ENCODE measurements around the gene UPF1. TPM values are rescaled to one million over a fixed set of nuclear protein-coding genes. Genes with fewer than 3 reads are reported as not detected.
"Not testable (repeated sequence)": the region's sequence is repeated elsewhere in the genome, so short reads cannot be mapped to it uniquely, and the experiment has no call there.

UPF1 gene
- total RNA-seq, 1 experiment from 2014 or later = 92.6 TPM

DNA sequence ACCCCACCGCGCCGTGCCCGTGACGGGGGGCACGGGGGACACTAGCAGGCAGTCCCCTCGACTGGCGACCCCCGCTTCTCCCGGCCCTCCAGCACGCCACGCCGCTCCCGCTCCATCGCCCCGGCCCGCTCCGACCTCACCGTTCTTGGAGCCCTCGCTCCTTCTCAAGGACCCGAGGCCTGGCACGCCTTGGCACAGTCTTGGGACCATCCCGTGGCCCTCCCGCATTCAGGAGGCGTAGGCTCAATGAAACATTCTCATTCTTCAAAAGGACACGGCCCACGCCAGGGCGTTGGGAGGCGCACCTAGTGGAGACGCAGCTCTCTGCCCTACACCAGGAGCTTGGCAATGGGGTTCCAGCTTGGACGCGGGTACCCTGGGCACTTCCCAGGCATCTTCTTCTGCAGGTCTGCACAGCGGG is 64.7 kb downstream of the UPF1 start:
- peak; percentile 87 for DNase-seq

DNA sequence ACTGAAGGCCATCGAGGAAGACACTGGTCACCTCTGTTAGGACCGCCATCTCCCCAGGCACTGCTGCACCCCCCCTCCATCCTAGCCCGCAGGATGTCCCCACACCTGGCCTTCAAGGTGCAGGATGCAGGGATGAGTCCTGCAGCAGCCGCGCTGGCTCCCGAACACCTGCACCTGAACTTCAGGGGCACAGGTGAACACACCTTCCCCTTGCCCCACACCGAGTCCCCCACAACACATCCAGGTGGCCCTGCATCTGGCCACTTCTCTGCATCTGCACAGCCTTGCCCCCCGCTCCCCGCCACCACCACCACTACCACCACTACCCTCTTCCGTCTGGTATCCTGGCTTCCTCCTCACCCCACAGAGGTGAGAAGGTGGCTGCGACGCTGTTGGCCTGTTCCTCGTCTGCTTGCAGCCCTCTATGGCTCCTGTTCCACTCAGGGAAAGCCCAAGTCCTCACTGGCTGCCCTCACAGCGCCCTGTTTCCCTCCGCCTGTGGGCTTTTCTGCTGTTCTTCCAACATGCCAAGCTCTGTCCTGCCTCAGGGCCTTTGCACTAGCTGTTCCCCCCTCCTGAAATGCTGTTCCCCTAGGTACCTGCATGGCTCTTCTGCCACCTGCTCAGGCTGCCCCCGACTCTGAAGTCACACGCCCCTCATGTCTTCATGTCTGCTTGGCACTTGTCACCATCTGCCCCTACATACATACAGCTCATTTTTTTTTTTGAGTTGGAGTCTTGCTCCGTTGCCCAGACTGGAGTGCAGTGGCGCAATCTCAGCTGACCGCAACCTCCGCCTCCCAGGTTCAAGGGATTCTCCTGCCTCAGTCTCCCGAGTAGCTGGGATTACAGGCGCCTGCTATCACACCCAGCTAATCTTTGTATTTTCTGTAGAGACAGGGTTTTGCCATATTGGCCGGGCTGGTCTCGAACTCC is 65.6 kb downstream of the UPF1 start:
- H3K36me3 ChIP-seq (replicated peaks; ENCODE audit: control insufficient read depth, insufficient read depth, low read length) = no peaks in the 10 kb centered on the region; the same call in none of the 2 replicates
- no peak overlapping the region for H3K4me3 ChIP-seq (ENCODE audit: insufficient read depth, low read depth, low read length)
- no peak for DNase-seq
- peaks cover 16% of the 10 kb centered on the region; the same call in 1 of the 2 replicates for H3K27me3 ChIP-seq (ENCODE audit: control insufficient read depth, insufficient read depth, low read length)

More for the DNA sequence above, 64.7 kb downstream of the UPF1 start:
- Histone ChIP-seq H3K27me3 (ENCODE audit: control insufficient read depth, insufficient read depth, low read length) (peaks cover 16% of the 10 kb centered on the region; the same call in 1 of the 2 replicates), H3K4me3 (ENCODE audit: insufficient read depth, low read depth, low read length) (peak overlapping the region; percentile 28), H3K36me3 (replicated peaks; ENCODE audit: control insufficient read depth, insufficient read depth, low read length) (no peaks in the 10 kb centered on the region; the same call in none of the 2 replicates)

DNA sequence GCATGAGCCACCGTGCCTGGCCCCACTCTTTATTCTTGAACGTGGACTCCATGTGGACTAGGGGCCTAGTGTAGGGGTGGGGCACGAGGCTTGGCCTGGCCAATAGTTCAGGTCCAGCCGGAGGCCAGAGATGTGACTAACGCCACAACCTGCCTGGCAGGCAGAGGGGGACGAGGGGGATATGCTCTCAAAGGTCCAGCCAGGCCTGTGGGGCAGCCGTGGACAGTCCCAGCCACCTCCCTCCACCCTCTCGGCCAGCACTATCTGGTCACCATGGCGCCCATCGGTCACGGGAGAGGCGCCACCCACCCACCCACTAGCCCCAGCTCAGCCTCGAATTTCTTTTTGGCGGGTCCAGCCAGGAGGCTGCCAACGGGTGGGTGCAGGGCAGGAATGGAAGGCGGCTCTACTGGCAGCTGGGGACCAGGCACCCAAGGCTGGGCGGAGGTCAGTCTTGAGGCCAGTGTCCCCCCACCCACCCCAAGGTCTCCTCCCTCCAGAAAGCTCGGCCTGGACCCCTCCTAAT is 66.4 kb downstream of the UPF1 start:
- Histone ChIP-seq H3K27me3 (ENCODE audit: control insufficient read depth, insufficient read depth, low read length) (peaks cover 16% of the 10 kb centered on the region; the same call in 1 of the 2 replicates), H3K4me3 (ENCODE audit: insufficient read depth, low read depth, low read length) (no peak overlapping the region), H3K36me3 (replicated peaks; ENCODE audit: control insufficient read depth, insufficient read depth, low read length) (no peaks in the 10 kb centered on the region; the same call in 1 of the 2 replicates)
- no peak for DNase-seq

DNA sequence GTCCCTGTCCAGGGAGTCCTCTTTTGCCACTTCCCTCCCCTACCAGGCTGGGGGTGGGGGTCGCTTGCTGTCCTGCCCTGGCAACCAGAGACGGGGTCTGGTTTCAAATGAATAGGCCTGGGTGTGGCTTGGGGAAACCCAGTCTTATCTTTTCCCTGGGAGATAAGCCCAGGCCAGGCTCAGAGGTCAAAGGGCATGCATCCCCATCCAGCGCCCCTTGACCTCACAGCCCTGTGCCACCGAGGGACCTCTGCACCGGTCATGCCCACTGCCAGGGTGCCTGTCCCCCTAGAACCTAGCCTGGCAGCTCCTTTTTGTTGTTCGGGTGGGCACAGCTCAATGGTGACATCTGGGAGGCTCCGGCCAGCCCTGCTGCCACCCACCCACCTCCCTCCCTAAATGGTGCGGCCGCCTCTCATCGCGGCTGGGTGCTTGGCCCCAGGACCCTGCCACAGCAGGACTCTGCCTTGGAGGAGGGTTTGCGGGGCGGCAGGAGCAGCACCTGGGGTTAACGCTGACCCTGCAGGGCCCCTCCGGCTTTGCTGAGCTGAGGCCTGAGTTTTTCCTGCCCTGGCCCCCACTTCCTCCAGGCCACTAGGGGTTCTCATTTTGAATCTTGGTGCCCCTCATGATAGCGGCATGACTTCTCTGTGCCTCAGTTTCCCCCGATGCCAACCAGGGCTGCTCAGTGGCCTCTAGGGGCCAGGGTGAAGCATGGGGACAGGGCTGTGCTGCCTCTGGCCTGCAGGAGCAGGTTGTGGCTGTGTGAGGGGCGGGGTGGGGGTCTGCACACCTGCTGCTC is 67.0 kb downstream of the UPF1 start:
- peak; percentile 70 for DNase-seq
- Histone ChIP-seq H3K36me3 (replicated peaks; ENCODE audit: control insufficient read depth, insufficient read depth, low read length) (no peaks in the 10 kb centered on the region; the same call in 1 of the 2 replicates), H3K27me3 (ENCODE audit: control insufficient read depth, insufficient read depth, low read length) (peaks cover 16% of the 10 kb centered on the region; the same call in 1 of the 2 replicates), H3K4me3 (ENCODE audit: insufficient read depth, low read depth, low read length) (no peak overlapping the region)

DNA sequence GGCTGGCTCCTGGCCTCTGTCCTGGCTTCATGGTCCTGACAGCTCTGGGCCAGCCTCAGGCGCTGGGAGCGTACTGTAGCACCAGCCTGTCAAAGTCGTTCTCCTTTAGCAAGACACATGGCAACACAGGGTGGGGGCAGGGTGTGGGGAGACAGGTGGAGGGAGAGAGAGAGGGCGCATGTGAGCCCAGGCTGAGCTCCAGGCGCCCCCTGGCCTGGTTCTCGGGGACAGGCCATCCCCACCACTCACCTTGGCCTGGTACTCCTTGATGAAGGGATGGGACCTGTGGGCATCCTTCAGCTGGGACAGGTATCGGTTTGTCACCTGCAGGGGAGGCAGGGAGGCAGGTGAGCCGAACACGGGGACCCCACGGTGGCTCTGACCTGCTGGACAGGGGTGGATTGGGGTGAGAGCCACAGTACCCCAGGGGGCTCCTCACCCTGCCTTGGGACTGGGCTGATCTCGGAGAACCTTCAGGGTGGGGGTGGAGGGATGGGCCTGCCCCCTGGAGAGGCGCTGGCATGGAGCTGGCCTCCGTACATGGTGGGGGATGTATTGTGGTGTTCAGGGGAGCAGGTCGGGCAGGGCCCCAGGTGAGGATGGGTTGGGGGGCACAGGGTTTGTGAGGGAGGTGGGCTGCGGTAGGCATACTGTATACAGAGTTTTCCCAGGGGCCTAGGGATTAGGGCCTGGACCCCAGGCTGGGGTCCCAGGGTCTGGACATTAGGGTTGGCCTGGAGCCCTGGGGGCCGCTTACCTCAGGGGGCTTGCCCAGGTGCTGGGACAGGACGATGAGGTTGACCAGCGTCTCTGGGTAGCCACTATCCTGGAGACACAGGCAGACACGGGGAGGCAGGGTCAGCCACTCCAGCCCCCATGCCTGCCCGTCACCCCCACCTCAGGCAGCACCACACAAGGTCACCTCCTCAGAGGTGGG is 68.1 kb downstream of the UPF1 start:
- no peak for DNase-seq
- no peaks in the 10 kb centered on the region; the same call in 1 of the 2 replicates for H3K36me3 ChIP-seq (replicated peaks; ENCODE audit: control insufficient read depth, insufficient read depth, low read length)

DNA sequence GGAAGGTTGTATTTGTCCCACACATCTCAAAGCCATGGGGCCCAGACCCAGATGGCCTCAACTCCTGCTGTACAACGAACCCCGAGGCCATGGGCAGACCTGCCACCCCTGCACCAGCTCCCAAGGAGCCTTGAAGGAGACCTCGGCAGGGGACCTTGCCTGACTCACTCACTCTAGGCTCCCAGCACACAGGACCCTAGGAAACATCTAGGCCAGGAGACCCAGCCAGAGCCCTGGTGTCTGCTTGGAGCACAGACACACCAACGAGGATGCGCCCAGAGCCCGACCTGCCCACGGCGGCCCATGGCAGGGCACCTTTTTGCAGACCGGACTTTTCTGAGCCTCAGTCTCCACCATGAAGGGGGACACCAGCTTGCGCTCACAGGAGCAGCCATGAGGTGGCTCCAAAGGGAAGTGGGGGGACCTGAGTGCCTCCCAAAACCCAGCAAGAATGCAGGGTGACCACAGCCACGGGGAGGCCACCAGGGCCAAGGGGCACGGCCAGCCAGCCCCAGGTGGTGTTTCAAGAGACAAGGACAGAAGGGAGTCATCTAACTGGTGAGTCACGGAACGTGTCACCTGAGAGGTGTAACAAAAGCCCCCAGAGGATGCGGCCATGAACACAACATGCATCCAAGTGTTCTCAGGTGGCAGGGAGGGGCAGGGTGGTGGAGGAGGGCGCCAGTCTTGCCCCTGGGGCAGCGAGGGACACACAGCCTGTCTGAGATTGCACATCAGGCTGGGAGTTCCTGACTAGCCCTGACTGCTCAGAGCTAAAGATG is 69.1 kb downstream of the UPF1 start:
- no peak for DNase-seq
- Histone ChIP-seq H3K27me3 (ENCODE audit: control insufficient read depth, insufficient read depth, low read length) (peaks cover 4% of the 10 kb centered on the region; the same call in 1 of the 2 replicates), H3K36me3 (replicated peaks; ENCODE audit: control insufficient read depth, insufficient read depth, low read length) (no peaks in the 10 kb centered on the region; the same call in none of the 2 replicates)

More for the DNA sequence above, 68.1 kb downstream of the UPF1 start:
- Histone ChIP-seq H3K27me3 (ENCODE audit: control insufficient read depth, insufficient read depth, low read length) (peaks cover 12% of the 10 kb centered on the region; the same call in 1 of the 2 replicates), H3K4me3 (ENCODE audit: insufficient read depth, low read depth, low read length) (no peak overlapping the region)

DNA sequence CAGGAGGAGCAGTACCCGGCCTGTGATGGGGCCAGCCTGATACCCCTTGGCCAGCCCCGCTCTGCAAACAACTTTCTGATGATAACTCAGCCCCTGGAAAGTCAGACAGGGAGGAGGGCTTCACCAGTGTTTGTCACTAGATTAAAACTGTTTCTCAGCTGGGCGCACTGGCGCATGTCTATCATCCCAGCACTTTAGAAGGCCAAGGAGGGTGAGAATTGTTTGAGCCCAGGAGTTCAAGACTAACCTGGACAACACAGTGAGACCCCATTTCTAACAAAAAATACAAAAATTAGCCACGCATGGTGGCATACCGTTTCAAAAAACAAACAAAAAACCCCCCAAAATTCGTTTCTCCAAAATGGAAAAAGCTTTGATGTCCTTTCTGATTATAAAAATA is 69.7 kb downstream of the UPF1 start:
- Histone ChIP-seq H3K36me3 (replicated peaks; ENCODE audit: control insufficient read depth, insufficient read depth, low read length) (no peaks in the 10 kb centered on the region; the same call in none of the 2 replicates), H3K27me3 (ENCODE audit: control insufficient read depth, insufficient read depth, low read length) (peaks cover 2% of the 10 kb centered on the region; the same call in 1 of the 2 replicates), H3K4me3 (ENCODE audit: insufficient read depth, low read depth, low read length) (no peak overlapping the region)
- DNase-seq = no peak

More for the DNA sequence above, 69.1 kb downstream of the UPF1 start:
- H3K4me3 ChIP-seq (ENCODE audit: insufficient read depth, low read depth, low read length) = no peak overlapping the region

DNA sequence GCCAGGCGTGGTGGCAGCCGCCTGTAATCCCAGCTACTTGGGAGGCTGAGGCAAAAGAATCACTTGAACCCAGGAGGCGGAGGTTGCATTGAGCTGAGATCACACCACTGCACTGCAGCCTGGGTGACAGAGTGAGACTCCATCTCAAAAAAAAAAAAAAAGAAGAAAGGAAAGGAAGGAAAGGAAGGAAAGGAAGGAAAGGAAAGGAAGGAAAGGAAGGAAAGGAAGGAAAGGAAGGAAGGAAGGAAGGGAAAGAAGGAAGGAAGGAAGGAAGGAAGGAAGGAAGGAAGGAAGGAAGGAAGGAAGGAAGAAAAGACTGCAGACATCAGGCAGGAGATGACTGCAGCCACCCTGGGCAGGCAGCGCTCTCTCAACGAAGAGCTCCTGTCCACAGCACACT is 70.8 kb downstream of the UPF1 start:
- H3K4me3 ChIP-seq (ENCODE audit: insufficient read depth, low read depth, low read length); H3K36me3 ChIP-seq (replicated peaks; ENCODE audit: control insufficient read depth, insufficient read depth, low read length); DNase-seq; H3K27me3 ChIP-seq (ENCODE audit: control insufficient read depth, insufficient read depth, low read length): not testable (repeated sequence)

DNA sequence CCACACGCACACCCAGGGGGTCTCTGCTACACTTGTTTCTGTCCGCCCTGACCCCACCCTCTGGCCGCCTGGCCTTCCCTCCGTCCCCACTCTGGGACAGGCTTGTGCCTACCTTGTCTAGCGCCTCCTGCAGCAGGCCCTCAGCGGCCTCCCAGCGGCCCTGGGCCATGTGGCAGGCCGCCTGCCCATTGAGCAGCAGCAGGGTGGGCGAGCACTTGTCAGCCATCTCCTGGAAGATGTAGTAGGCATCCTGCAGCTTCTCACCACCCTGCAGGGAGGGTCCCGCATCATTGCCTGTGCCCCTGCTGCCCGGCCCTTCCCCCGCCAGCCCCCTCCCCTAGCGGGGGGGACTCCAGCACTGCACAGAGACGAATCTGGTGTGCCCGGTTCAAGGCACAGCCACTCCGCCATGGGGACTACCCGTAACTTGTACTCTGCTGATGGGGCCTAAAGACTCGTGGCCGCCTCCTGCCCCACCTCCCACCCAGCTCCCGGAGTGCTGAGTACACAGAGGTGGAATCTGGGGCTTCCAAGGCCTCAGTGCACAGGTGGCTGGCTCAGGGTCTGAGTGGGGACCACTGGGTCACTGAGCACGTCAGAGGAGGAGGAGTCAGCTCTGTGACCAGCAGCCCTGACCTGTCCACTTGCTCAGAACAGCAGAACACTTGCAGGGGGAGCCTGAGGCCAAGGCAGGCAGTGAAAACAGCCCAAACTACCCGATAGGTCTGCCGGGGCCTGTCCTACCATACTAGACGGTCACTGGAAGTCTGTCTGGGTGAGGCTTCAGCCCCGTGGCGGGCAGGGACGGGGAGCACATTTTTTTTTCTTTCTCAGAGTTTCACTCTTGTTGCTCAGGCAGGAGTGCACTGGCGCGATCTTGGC is 71.6 kb downstream of the UPF1 start:
- H3K27me3 ChIP-seq (ENCODE audit: control insufficient read depth, insufficient read depth, low read length) = no peaks in the 10 kb centered on the region
- H3K36me3 ChIP-seq (replicated peaks; ENCODE audit: control insufficient read depth, insufficient read depth, low read length) = no peaks in the 10 kb centered on the region; the same call in none of the 2 replicates
- DNase-seq = no peak
- no peak overlapping the region for H3K4me3 ChIP-seq (ENCODE audit: insufficient read depth, low read depth, low read length)

DNA sequence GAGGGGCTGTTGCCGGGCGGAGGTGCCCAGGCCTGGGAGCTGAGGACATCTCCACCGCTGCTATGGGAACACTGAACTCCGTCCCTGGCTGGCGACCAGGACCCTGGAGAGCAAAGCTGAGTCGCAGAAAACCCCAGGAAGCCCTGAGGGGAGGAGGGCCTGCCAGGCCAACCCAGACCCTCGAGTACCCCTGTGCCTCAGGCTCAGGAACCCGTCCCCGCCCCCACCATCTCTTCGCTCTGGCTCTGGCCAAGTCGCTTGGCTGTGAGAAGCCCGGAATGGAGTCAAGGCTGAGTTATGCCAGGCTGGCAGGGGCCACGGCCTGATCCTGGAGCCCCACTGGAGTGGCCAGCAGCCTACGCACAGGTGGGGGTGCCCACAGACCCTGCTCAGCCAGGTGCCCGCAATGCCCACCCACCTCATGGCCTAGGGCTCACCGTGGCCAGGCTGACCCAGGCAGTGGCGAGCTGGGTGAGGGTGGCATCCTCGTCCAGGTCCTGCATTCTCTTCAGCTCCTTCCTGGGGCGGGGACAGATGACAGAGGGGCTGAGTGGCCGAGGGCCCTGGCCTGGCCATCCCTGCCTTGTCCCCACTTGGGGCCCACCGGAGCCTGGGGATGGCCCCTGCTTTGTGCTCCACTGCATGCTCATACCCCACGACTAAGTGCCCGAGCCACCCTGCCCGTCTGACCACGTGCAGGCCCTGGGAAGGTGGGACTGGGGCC is 72.7 kb downstream of the UPF1 start:
- Histone ChIP-seq H3K4me3 (ENCODE audit: insufficient read depth, low read depth, low read length) (no peak overlapping the region), H3K27me3 (ENCODE audit: control insufficient read depth, insufficient read depth, low read length) (no peaks in the 10 kb centered on the region), H3K36me3 (replicated peaks; ENCODE audit: control insufficient read depth, insufficient read depth, low read length) (no peaks in the 10 kb centered on the region; the same call in none of the 2 replicates)
- no peak for DNase-seq

DNA sequence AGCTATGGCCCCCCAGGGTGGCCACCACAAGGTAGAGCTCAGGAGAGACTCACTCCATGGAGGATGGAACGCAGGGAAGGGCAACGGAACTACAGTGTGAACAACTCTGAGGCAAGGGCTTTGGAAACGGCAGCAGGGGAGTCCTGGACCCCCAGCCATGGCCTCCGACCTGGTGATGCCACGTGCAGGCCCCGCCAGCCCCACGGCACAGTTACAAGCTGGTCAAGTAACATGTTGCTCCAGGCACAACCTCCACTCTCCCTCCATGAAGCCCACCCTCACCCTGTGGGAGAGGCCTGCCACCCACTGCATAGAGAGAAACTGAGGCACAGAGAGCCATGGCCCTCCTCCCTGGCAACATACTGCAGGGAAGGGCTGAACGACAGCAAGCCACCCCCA is 73.3 kb downstream of the UPF1 start:
- no peaks in the 10 kb centered on the region; the same call in none of the 2 replicates for H3K36me3 ChIP-seq (replicated peaks; ENCODE audit: control insufficient read depth, insufficient read depth, low read length)
- no peak for DNase-seq
- no peaks in the 10 kb centered on the region for H3K27me3 ChIP-seq (ENCODE audit: control insufficient read depth, insufficient read depth, low read length)
- H3K4me3 ChIP-seq (ENCODE audit: insufficient read depth, low read depth, low read length) = no peak overlapping the region

Measured in H7 (cell line).